LoVo (cell line): Measurements from ENCODE around the gene MRPL23.

ENCODE experiments used
- DNase-seq: peaks from one replicate; pipeline ENCODE4 v3.0.0-alpha.2; 2016; ENCODE audit warnings: low spot score

The MRPL23 gene

GRCh38 chr11:1990872-1991578 is 43.9 kb downstream of the MRPL23 start:
- no peak for DNase-seq

DNA sequence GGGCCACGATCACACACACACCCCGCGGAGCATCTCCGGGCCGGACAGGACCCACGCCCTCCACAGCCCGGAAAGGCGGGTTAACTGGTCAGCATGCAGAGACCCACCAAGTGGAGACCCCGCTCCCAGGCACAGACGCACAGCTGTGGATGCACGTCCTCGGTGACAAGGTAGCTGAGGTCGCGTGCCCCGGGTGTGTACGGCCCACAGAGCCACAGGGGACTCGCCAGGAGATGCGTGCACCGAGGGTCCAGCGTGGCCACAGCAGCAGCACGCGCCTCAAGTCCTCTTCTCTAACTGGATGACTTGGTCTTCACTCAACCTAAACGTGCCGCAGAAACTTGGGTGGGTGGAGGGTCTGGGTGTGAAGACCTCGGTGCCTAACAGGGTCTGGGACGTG is 45.0 kb downstream of the MRPL23 start:
- no peak for DNase-seq

- no peak for DNase-seq
Measured at GRCh38 chr11:1994121-1994520, 47.0 kb downstream of the MRPL23 start.

- no peak for DNase-seq
Measured at GRCh38 chr11:1997755-1998154, 50.6 kb downstream of the MRPL23 start, which contains the start of gene H19. TSS of gene H19 (minus strand) at chr11:1997842.

GRCh38 chr11:1998290-1998689 is 51.2 kb downstream of the MRPL23 start:
- DNase-seq = no peak

DNA sequence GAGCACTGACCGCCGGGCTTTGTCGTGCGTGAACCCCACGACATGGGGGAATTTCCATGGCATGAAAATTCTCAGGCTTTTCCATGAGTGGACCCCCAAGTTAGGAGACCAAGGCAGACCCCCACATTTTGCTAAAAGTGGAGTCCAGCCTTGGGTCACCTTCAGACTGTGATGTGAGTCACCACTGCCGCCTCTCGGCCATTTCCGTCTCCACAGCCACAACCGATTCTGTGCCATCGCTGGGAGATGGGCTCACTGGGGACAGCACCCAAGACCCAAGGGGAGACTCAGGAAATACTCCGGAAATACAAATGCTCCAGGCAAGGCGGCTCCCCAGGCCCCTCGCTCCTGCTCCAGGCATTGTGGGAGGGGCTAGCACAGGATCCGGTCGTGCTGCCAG is 51.7 kb downstream of the MRPL23 start:
- no peak for DNase-seq

- DNase-seq = no peak
Measured at GRCh38 chr11:2002042-2002776, 55.1 kb downstream of the MRPL23 start.

- DNase-seq = no peak
Measured at GRCh38 chr11:2002807-2003206, 55.7 kb downstream of the MRPL23 start.

DNA sequence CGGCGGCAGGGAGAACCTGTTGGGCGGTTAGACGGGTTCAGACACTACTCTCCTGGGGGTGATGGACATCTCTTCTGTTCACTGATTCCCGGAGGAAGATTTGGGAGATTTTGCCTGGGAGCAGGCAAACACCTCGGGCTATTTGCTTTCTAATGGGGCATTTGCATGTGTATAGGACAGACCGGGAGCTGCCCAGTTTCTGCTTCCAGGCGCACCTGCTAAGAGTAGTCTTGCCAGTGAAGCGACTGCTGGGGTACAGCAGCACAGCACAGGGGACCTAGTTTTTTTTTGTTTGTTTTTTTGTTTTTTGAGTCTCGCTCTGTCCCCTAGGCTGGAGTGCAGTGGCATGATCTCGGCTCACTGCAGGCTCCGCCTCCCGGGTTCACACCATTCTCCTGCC is 57.3 kb downstream of the MRPL23 start:
- no peak for DNase-seq
